Right renal cortex interstitium (tissue), 3 donors: ENCODE measurements around the gene STAT1. TPM values are rescaled to one million over a fixed set of nuclear protein-coding genes. Genes with fewer than 3 reads are reported as not detected.

Experiments used
- DNase-seq, 3 donors: peaks; one replicate each; pipeline ENCODE4 v3.0.0-alpha.2; 2013; ENCODE audit warnings: low read depth in 3 of 3, low spot score in 2 of 3
- polyA plus RNA-seq, 3 donors: library from polyadenylated mRNA; unstranded; fragments of 120-200 nt; gene quantifications; one replicate each; pipeline ENCODE4 v1.2.1, GENCODE V29; 2013; ENCODE audit not compliant: insufficient read length in 3 of 3

The STAT1 gene
- polyA plus RNA-seq, 3 donors, result 144 to 163 (median 153) TPM

- no peak for DNase-seq
Observed at GRCh38 chr2:191032588-191033429, 18.8 kb upstream of the STAT1 start.

- DNase-seq, result no peak
Observed at GRCh38 chr2:191031256-191031655, 17.3 kb upstream of the STAT1 start.

GRCh38 chr2:191030521-191031154 lies 16.7 kb upstream of the STAT1 start:
- no peak for DNase-seq

DNA sequence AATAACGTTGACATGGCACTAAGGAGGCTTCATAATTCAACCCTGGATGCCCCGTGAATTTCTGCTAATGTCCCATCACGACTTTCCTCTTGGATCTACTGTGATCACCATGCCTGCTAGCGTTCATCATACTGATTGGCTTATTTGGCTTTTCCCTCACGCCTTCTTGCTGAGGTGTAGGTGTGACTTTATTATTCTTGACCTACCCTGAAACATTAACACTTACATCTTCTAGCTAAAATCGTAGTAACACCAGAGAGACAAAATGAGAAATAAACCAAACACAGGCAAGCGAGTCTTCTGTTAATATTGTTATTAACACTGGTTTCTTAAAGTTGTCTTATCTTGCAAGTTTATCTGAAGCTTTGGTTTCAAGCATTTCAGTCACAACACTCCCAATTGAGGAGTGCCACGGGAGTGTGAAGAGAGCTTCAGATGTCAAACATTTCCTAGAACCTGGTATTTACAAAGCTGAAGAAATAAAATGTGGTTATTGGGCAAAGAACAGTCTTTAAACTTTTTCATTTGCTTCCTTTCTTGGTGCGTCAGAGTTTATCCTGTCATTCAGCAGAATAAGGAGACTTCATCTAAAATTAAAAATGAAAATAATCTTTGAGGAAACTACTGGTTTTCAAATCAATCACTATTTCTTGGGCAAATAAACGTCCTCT lies 15.4 kb upstream of the STAT1 start:
- DNase-seq, result no peak

DNA sequence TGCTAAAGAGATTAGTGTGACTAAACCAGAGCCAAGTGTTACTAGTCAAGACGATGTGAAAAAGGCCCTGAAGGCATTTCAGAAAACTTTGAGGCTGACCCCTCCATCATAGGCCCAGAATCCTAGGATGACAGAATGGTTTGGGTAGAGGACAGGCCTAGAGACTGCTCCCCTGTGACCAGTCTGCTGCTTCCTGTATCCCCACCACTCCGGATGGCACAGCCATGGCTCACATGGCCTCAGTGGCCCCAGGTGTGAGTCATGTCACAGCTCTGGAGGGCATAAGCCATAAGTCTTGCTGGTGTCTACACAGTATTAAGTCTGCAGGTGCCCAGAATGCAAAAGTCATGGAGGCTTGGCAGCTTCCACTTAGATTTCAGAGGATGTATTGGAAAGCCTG lies 12.4 kb upstream of the STAT1 start:
- no peak for DNase-seq

- no peak for DNase-seq
Observed at GRCh38 chr2:191025135-191025534, 11.2 kb upstream of the STAT1 start.

DNA sequence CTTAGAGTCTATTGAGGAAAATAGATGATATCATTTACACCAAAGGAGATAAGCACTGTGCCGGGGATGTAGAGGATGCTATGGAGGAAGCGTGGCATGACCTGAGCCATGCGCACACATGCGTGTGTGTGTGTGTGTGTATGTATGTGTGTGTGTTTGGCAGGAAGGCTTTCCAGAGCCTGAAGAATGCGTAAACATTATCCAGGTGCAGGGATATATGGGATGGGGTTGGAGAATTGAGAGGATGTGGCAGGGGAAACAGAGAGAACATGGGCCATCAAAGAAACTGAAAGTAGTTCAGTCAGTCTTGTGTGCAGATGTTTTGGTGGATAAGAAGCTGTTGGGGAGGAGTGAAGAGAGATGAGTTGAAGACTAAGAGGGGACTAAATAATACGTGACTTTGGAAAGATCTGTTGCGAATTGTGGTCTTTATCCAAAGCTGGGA lies 9.3 kb upstream of the STAT1 start:
- DNase-seq, result no peak

DNA sequence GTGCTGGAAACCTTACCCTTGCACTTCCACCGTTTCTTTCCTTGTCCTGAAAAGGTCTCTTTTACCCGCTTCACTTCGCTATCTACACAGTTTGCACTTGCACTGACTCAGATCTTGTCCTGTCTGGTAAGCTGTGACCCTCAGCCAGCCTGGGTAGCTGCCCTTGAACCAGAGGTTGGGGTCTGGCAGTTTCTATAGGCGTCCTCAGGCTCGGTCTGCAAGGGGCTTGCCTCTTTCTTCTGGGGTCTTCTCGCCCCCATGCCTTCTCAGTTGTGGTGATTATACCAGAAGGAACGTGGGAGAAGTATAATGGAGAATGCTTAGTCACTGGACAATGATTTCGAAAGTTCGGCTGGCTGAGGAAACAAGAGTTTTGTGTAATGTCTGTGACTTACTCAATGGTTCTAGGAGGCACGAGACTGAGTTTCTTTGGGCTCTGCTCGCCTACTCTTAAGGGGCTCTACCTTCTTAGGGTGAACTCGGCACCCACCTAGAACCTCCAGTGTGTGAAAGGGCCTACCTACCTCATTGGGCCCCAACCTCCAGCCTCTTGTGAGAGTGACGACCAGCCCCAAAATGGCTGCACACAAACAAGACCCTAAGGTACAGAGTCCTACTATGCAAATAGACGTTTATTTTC lies 6.9 kb upstream of the STAT1 start:
- DNase-seq, result no peak

GRCh38 chr2:191020221-191020741 lies 6.3 kb upstream of the STAT1 start:
- DNase-seq, result peak; percentile 90

DNA sequence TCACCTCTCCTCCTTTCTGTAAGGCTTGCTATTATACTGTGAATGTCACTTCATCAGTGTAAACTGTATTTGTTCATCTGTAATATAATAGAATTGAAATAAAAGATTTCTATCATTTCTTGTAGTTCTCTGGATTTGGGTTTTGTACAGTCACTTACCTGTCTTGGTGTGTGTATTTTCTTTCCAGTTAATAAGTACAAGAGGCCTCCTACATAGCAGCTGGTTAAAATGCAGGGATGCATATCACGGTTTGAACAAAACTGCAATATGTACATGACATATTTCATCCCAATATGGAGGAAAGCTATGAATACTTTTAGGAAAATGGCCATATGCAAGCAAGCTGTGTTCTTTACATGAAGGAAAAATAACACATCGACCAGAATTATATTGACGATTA lies 5.4 kb upstream of the STAT1 start:
- no peak for DNase-seq

DNA sequence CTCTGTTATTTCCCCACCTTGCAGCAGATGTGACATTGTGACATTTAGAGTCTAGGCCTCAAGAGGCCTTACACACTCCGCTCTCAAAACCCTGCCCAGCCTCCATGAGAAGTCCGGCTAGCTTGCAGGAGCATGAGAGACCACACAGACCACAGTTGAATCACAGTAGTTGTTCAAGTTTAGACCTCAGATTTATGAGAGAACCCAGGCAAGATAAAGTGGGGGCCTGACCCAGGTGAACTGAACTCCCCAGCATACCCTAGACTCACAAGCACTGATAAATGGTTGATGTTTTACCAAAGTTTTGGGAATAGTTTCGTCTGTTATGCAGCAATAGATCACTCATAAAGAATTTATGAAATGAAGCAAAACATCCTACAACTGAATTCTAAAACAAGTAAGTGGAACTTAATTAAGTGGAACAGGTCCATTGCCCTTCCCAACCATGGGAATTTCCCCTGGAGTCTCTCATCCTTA lies 4.7 kb upstream of the STAT1 start:
- DNase-seq, result no peak

DNA sequence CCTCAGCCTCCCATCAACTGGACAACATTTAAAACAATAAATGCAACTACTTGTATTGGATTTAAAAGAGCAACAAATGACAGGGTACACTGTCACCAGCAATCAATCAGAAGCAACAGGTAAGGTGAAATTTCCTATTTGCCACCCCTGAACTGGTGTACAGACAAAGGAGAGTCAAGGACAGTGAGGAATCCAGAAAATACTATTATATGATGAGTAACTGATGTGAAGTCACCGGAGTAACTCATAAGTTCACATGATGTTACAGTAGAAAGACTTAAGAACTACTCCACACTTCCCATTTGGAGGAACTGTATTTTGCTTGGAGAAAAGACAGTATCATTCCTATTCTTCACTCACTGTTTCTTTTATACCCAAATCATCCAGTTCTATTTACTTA lies 4.1 kb upstream of the STAT1 start:
- DNase-seq, result no peak

DNA sequence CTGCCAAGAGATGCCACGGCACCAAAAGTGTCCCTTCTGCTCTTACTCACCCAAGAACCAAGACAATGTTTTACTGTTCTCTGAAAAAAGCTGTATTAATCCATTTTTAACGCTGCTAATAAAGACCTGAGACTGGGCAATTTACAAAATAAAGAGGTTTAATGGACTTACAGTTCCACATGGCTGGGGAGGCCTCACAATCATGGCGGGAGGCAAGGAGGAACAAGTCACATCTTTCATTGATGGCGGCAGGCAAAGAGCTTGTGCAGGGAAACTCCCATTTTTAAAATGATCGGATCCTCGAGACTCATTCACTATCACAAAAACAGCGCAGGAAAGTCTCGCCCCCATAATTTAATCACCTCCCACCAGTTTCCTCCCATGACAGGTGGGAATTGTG lies 1.9 kb upstream of the STAT1 start:
- DNase-seq, result no peak

DNA sequence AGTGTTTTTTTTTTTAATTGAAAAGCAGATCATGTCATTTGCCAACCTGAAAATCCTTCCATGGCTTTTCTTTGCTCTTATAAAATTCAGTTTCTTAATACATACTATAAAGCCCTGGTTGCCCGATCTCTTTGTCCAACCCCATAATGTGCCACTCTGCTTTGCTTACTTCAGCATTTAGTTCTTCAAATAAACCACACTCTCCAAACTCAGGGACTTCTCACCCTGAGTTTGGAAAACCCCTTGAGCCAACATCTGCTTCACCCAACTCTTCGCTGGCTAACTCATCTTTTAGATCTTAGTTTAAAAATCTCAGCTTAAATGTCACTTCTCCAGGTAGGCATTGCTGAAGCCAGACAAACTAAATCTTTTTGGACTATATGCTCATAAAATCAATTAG lies 1.3 kb upstream of the STAT1 start:
- no peak for DNase-seq

DNA sequence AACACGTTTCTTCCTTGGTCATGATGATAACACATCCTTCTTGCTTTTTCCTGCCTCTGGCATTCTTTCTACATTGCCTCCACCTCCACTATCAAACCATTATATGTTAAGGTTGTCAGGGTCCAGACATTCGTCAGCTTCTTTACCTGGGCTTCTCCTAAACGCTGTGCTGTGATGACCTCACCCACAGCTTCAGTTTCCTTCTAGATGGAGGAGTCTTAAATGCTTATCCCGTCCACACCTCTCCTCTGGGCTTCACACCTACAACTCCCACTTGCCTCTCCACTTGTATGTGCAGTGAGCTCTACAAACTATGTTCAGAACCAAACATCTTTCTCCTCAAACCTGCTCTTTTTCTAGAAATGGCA lies 666 bp upstream of the STAT1 start:
- DNase-seq, result no peak

DNA sequence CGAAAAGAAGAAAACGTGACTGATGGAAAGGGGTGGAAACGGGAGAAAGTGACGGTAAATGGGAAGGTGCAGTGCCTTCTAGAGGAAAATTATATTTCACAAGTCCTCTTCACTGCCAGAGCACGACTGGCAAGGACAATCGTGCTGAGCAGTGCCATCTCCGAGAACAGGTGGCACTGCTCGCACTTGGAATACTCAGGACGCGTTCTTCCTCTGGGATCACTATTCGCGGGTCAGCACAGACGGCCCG lies 364 bp downstream of the STAT1 start:
- DNase-seq, result no peak

DNA sequence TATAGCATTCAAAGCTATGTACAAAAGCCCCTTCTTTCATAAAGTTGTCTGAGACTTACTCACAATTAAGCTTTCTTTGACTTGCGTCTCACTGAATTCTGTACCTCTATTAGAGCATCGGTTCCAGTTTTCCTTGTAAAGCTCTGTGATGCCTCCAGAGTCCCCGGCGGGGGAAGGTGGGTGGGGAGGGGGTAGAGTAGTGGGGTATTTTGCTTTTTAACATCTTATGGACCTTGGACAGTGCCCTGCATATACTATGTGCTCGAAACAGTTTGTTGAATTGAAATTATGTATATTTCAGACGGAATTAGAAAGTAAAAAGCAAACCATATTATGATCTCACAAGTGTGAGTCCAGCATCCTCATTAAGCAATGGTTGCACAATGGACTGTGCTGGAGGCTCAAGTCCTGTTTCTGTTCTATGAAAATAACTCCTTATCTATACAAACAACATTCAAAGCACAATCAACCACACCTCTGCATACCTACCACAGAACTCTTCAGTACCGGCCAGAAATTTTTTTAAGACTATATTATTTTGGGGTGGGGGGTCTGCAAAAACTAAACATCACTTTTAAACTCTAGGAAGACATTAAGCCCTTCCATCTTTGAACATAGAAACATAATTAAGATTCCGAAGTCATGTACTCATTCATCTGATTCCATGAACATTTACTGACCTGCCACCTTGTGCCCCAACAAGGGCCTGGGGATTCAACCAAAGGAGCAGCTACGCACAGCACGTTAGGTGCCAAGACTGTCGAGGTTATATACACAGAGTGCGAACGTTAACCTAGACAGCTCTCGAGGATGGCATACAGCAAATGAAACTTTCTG lies 908 bp downstream of the STAT1 start:
- DNase-seq, result no peak

- no peak for DNase-seq
Observed at GRCh38 chr2:191012346-191012745, 1.6 kb downstream of the STAT1 start.

DNA sequence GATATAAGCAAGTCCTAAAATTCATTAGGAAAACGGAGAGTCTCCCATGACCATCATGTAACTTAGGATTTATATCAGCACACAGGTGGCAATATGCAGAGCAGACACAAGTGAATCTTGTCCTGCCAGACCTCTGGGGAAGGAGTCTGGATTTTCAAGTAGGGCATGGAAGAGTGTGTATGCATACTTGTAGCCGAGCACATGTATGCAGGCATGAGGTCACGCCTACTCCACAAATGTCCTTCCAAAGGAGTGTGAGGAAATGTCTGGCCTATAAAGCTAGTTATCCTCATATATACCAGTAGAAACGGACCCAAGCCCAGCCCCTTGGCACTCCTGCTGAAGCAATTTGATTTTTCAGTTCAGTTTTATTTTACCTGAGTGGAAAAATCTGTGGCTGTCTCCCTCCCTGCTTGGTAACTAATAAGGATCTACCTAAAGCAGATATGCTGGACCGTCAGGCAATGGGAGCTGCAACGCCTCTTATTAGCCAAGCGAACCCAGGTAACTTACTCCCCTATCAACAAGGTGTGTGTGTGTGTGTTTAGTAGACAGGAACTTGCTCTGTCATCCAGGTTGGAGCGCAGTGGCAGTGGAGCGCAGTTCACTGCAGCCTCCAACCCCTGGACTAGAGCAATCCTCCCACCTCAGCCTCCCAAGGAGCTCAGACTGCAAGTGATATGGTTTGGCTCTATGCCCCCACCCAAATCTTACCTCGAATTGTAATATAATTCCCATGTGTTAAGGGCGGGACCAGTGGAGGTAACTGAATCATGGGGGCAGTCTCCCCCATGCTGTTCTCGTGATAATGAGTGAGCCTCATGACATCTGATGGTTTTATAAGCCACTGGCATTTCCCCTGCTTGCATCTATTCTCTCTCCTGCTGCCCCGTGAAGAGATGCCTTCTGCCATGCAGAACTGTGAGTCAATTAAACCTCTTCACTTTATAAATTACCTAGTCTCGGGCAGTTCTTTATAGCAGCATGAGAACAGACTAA lies 2.8 kb downstream of the STAT1 start:
- no peak for DNase-seq
